ENCODE results near the gene VCL. TPM values are rescaled to one million over a fixed set of nuclear protein-coding genes. Genes with fewer than 3 reads are reported as not detected.

Gene VCL
- total RNA-seq, 1 donor from 2014 or later: 74.6 TPM

- intact Hi-C loops (cut with DNase I): no loop called here
- Histone ChIP-seq H3K27ac (no peak overlapping the region), H3K4me3 (no peak overlapping the region), H3K9me3 (no peaks in the 10 kb centered on the region), H3K27me3 (no peaks in the 10 kb centered on the region), H3K36me3 (no peaks in the 10 kb centered on the region), H3K4me1 (peaks cover 27% of the 10 kb centered on the region)
- no peak for TF ChIP-seq POLR2AphosphoS5 (IDR thresholded peaks at IDR 0.05; ENCODE audit: insufficient read depth in 1 of 2, low read depth in 1 of 2)
- no peak for TF ChIP-seq CTCF (IDR thresholded peaks at IDR 0.05)
- no peak for TF ChIP-seq POLR2A (IDR thresholded peaks at IDR 0.05)
- no peak for DNase-seq (ENCODE audit: extremely low spot score in 2 of 2)
Measured at GRCh38 chr10:74156919-74157289, 159.0 kb downstream of the VCL start.

GRCh38 chr10:74160013-74160412 lies 162.1 kb downstream of the VCL start:
- Histone ChIP-seq H3K27ac (no peak overlapping the region), H3K4me3 (no peak overlapping the region), H3K27me3 (no peaks in the 10 kb centered on the region), H3K4me1 (peaks cover 9% of the 10 kb centered on the region), H3K9me3 (no peaks in the 10 kb centered on the region), H3K36me3 (no peaks in the 10 kb centered on the region)
- DNase-seq (ENCODE audit: extremely low spot score in 2 of 2): no peak
- no peak for TF ChIP-seq POLR2AphosphoS5 (IDR thresholded peaks at IDR 0.05; ENCODE audit: insufficient read depth in 1 of 2, low read depth in 1 of 2)
- no peak for TF ChIP-seq POLR2A (IDR thresholded peaks at IDR 0.05)
- no peak for TF ChIP-seq CTCF (IDR thresholded peaks at IDR 0.05)
- intact Hi-C loops (cut with DNase I): no loop called here

GRCh38 chr10:74163319-74164068 lies 165.6 kb downstream of the VCL start:
- no peak for TF ChIP-seq POLR2A (IDR thresholded peaks at IDR 0.05)
- TF ChIP-seq CTCF (IDR thresholded peaks at IDR 0.05): no peak
- no peak for TF ChIP-seq POLR2AphosphoS5 (IDR thresholded peaks at IDR 0.05; ENCODE audit: insufficient read depth in 1 of 2, low read depth in 1 of 2)
- no peak for DNase-seq (ENCODE audit: extremely low spot score in 2 of 2)
- H3K27me3 ChIP-seq: no peaks in the 10 kb centered on the region
- intact Hi-C loops (cut with DNase I): no loop called here
- H3K9me3 ChIP-seq: no peaks in the 10 kb centered on the region
- no peak overlapping the region for H3K4me3 ChIP-seq
- H3K4me1 ChIP-seq: peaks cover 14% of the 10 kb centered on the region
- no peaks in the 10 kb centered on the region for H3K36me3 ChIP-seq
- no peak overlapping the region for H3K27ac ChIP-seq

- peaks cover 14% of the 10 kb centered on the region for H3K4me1 ChIP-seq
- no peak overlapping the region for H3K4me3 ChIP-seq
- H3K36me3 ChIP-seq: no peaks in the 10 kb centered on the region
- no peak for DNase-seq (ENCODE audit: extremely low spot score in 2 of 2)
- H3K27me3 ChIP-seq: no peaks in the 10 kb centered on the region
- no peak overlapping the region for H3K27ac ChIP-seq
- H3K9me3 ChIP-seq: no peaks in the 10 kb centered on the region
- TF ChIP-seq POLR2AphosphoS5 (IDR thresholded peaks at IDR 0.05; ENCODE audit: insufficient read depth in 1 of 2, low read depth in 1 of 2) (no peak), CTCF (IDR thresholded peaks at IDR 0.05) (no peak), POLR2A (IDR thresholded peaks at IDR 0.05) (no peak)
- intact Hi-C loops (cut with DNase I): no loop called here
Measured at GRCh38 chr10:74164716-74165529, 167.0 kb downstream of the VCL start.

GRCh38 chr10:74165530-74165901 lies 167.6 kb downstream of the VCL start:
- H3K4me1 ChIP-seq: peaks cover 14% of the 10 kb centered on the region
- no peaks in the 10 kb centered on the region for H3K36me3 ChIP-seq
- intact Hi-C loops (cut with DNase I): no loop called here
- no peaks in the 10 kb centered on the region for H3K9me3 ChIP-seq
- H3K4me3 ChIP-seq: no peak overlapping the region
- no peak for TF ChIP-seq CTCF (IDR thresholded peaks at IDR 0.05)
- TF ChIP-seq POLR2AphosphoS5 (IDR thresholded peaks at IDR 0.05; ENCODE audit: insufficient read depth in 1 of 2, low read depth in 1 of 2): no peak
- TF ChIP-seq POLR2A (IDR thresholded peaks at IDR 0.05): no peak
- no peak for DNase-seq (ENCODE audit: extremely low spot score in 2 of 2)
- H3K27me3 ChIP-seq: no peaks in the 10 kb centered on the region
- H3K27ac ChIP-seq: no peak overlapping the region

Data from vagina (tissue), 2 donors.